OCI-M2 (cell line): ENCODE data around the gene SERPINB3.
"Not testable (repeated sequence)": the region's sequence is repeated elsewhere in the genome, so short reads cannot be mapped to it uniquely, and the experiment has no call there.

Experiments used
- DNase-seq: peaks from one replicate; lab custom pipeline; 2025; ENCODE audit not compliant: unreplicated experiment; lab: John Stamatoyannopoulos, UW

The SERPINB3 gene

DNA sequence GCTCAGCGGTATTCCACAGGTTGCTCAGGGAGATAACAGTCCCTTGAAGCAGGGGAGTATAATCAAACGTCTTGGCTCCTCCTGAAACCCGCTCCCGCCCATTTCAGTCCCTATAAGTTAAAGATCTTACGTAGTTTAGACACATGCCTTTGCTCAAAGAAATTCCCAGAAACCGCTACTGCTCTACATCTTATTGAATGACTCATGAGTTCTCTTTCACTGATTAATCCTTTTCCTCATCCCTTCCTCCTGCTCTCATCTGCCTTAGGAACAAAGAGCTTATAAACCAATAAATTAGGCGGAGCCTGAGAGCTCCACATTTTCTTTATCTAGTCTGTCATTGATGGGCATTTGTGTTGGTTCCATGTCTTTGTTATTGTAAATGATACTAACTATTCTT lies 13.5 kb downstream of the SERPINB3 start:
- no peak for DNase-seq

DNA sequence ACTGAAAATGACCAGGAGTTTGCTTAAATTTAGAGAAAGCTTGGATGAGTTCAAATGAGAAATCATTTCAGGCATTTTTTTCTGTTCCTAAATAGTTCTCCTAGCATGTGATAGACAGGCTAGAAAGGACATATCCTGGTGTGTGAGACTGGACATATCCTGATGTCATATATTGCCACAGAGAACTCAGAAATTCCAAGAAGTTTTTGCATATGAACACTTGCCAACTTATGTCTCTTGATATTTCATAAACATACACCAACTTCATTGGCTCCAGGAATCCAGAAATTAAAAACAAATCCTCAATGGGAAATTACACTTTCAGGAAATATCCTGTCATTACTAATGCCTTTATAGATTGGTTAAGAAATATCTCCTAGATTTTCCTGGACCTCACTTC lies 14.8 kb downstream of the SERPINB3 start:
- no peak for DNase-seq

GRCh38 chr18:63644694-63645093 lies 17.0 kb downstream of the SERPINB3 start:
- DNase-seq: not testable (repeated sequence)

- DNase-seq: not testable (repeated sequence)
Observed at GRCh38 chr18:63644142-63644541, 17.6 kb downstream of the SERPINB3 start, which contains the start of gene SERPINB4. TSS of gene SERPINB4 (minus strand) at chr18:63644256. CDS start at chr18:63643577, 679 bp downstream.

DNA sequence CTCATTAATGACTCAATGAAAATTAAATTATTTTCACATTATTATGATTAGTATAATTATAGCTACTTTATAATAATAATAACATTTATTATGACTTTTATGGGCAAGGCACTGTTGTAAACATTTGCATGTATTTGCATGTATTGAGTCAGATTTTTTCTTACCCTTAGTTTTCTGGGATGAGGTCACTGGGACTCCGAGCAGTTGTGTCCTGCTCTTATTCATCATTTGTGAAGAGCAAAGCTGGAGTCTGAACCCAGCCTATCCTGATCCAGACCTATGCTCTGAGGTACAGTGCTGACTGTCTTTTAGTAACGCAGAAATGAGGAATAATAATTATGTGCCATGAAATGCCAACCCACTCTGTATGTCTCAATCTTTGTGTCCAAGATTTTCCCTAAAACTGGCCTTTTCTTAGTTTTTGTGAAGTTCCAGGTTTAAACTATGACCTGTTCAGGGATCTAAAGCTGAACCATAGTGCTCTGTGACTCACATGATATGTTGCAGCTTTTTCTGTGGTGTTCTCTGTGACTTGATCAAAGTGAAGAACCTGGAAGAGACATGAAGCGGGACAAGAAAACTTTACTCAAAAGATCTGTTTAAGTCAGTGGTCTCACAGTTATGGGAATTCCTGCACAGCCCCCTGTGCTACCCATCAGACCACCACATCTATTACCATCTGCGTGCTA lies 18.9 kb downstream of the SERPINB3 start:
- DNase-seq: not testable (repeated sequence)

DNA sequence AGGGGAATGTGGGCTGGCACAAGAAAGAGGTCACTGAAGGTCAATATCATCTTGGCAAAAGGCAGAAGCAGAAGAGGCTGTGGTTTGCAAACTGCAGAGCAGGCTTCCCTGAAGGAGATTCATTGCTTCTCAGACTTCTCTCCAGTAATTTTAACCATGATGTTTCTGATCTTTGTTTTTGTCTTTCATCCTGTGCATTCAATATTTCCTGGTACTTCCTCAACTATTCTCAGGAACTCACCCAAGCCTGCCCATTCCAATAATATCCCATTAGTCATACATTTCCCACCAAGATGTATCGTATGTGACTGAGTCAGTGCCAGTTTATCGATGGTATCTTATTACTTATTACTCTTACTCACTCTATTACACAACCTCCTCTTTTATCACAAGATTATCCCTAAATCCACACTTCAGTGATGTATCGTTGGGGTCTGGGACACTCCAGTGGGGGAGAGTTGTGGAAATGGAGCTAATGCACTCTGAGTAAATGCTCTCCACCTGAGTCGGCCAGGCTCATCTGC lies 20.5 kb downstream of the SERPINB3 start:
- DNase-seq: not testable (repeated sequence)

DNA sequence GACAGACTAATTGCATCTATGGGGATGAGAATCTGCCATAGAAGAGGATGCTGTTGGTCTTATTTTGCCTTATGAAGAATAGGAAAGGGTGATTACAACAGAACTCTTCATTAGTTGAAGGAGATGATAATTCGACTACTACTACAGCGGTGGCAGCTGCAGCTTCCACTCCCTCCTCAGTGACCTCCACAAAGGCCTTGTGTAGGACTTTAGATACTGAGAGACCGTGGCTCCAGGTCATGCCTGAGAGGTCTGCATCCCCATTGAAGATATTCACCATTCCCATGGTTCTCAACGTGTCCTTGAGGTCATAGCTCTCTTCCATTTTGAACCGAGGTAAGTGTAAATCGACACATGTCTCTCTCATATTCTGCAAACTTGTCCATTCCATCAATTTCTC lies 24.0 kb downstream of the SERPINB3 start:
- DNase-seq: no peak

- no peak for DNase-seq
Observed at GRCh38 chr18:63627819-63628218, 33.9 kb downstream of the SERPINB3 start.

DNA sequence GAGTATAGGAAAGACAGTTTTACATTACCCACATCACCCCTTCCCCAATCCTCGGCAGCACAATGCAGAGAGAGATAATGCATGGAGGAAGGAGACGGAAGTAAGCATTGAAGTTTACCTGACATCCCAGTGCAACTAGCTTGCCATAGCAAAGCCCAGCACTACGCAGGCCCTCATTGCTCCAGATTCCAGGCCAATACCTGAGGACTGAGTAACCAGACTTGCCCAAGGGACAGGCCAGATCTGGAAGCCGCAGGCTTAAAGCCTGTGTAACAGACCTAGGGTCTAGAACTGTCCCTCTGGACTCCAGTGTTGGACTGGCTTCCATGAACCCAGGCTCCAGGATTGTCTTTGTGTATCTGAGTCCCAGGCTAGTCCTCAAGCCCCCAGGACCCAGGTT lies 35.3 kb downstream of the SERPINB3 start:
- DNase-seq: no peak

GRCh38 chr18:63624863-63625262 lies 36.8 kb downstream of the SERPINB3 start:
- no peak for DNase-seq

GRCh38 chr18:63619661-63620060 lies 42.0 kb downstream of the SERPINB3 start:
- DNase-seq: no peak

GRCh38 chr18:63617915-63618234 lies 43.8 kb downstream of the SERPINB3 start:
- DNase-seq: no peak

- DNase-seq: no peak
Observed at GRCh38 chr18:63617049-63617914, 44.4 kb downstream of the SERPINB3 start.

- no peak for DNase-seq
Observed at GRCh38 chr18:63613420-63613819, 48.3 kb downstream of the SERPINB3 start.

GRCh38 chr18:63606526-63606925 lies 55.2 kb downstream of the SERPINB3 start:
- DNase-seq: no peak
